GM04503 (cell line): ENCODE results near the gene PGS1.

Source experiments
- DNase-seq: peaks from one replicate; pipeline ENCODE4 v3.0.0-alpha.2; 2012; ENCODE audit warnings: low read depth

Gene PGS1

DNA sequence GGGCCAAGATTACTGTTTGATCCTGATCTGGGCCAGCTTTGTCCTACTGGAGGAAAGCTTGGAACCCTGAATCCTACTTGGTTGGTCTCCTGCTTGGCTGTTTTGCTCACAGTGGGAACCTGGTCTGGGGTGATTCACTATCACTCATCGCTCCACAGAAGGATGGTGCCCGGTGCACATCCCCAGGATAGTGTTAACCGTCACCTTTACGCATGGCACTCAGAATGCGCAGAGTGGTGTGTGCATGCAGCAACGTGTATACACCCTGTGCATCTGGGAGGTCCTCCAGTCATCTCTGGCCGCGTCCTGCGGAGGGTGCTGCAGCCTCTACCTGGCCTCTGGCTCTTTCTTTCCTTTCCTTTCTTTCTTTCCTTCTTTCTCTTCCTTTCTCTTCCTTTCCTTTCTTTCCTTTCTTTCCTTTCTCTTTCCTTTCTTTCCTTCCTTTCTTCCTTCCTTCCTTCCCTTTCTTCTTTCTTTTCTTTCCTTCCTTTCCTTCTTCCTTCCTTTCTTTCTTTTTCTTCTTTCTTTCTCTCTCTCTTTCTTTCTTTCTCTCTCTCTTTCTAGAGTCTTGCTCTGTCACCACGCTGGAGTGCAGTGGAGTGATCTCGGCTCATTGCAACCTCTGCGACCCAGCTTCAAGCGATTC lies 31.7 kb upstream of the PGS1 start:
- no peak for DNase-seq

DNA sequence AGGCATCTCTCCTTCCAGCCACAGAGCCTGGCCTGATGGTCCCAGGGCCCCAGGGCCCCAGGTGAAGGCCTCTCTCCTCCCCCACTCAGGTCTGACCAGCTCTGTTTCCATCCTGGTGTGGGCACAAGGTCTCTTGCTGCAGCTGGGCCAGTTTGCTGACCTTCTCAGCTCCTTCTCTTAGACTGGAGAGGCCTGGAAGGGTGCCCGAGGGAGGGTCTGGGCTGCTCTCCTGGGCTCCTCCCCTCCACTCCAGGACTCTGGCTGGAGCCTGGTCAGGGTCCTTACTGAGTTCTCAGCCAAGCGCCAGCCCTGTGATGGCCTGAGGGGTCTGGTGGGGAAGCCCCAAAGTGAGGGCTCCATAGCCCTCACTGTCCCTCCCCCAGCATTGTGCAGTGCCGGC lies 31.0 kb upstream of the PGS1 start:
- DNase-seq, result no peak

- no peak for DNase-seq
Measured at GRCh38 chr17:78348055-78348770, 30.2 kb upstream of the PGS1 start.

DNA sequence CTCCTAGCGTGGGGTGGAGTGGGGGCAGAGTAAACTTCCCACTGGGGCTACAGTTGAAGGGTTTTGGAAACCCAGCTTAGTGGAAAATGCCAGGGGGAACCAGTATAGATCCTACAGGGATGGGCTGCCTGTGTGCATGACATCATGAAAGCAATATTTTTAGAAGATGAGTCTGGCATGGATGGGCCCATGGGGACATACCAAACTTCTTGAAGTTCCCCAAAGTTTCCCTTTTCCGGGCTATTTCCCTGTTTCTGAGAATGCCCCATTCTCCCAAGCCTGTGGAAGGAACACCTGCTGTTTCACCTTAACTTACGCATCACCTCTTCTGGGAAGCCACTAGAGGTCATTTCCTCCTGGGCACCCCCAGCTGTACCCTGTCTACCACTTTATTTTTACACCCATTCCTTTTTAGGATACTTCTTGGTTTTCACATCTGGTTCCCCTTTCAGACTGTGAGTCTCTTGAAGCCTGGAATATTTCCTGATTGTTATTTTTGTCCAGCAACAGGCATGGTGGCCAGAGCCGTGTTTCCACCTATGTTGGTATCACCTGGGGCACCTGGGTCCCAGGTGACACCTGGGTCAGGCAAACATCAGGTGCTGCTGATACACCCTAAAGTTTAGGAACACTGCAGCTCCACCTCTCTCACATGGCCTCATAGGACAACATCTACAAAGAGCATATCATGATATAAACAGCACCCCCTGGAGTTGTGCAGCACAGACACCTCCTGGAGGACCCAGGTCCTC lies 28.4 kb upstream of the PGS1 start:
- DNase-seq, result no peak

GRCh38 chr17:78351449-78352006 lies 26.9 kb upstream of the PGS1 start:
- DNase-seq, result peak; percentile 91

DNA sequence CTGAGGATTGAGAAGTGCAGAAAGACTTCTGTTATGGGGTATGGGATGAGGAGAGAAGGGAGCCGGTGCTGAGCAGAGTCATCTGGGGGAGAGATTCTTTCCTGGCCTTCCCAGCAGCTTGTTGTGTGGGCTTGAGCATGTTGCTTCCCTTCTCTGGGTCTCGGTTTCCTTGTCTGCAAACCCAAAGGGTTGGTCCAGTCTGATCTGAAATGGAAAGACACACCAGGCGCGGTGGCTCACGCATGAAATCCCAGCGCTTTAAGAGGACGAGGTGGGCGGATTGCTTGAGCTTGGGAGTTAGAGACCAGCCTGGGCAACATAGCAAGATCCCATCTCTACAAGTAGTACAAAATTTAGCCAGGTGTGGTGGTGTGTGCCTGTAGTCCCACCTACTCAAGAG lies 24.6 kb upstream of the PGS1 start:
- no peak for DNase-seq

DNA sequence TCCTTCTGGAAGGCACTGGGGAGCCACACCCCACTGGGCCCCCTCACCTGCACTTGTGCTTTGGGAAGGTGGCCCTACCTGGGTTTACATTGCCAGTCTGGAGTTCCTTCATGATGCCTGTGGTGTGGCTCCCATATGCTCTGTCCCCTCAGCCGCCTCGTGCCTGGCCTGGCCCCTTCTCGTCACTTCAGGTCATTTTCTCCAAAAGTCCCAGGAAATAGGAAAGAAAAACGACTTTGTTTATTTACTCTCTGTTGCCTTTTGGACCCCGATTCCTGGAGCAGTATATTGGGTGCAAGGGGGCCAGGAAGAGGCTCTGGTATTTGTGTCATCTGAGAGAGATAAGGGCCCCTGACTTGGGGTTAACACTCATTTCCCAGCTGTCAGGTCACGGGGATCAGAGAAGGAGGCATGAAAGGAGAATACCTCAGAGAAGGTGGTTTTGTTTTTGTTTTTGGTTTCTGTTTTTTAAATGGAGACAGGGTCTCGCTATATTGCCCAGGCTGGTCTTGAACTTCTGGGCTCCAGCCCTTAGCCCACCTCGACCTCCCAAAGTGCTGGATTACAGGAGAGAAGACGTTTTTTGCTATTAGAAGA lies 23.3 kb upstream of the PGS1 start:
- no peak for DNase-seq

DNA sequence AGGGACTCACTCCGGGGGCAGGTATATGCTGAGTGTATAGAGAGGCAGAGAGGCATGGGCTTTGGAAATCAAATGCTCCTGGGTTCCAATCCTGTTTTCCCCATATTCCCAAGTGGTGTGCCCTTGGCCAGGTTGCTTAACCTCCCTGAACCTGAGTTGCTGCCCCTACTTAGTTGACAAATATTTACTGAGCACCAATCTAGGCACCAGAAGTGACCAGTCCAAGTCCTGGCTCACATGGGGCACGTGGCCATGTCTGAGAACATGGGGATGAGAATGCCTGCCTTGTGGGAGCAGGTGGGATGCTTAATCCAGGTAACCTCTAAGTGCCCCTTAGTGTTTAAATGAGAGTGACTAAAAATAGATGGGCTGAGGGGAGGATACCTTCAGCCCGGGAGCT lies 22.7 kb upstream of the PGS1 start:
- DNase-seq, result no peak

DNA sequence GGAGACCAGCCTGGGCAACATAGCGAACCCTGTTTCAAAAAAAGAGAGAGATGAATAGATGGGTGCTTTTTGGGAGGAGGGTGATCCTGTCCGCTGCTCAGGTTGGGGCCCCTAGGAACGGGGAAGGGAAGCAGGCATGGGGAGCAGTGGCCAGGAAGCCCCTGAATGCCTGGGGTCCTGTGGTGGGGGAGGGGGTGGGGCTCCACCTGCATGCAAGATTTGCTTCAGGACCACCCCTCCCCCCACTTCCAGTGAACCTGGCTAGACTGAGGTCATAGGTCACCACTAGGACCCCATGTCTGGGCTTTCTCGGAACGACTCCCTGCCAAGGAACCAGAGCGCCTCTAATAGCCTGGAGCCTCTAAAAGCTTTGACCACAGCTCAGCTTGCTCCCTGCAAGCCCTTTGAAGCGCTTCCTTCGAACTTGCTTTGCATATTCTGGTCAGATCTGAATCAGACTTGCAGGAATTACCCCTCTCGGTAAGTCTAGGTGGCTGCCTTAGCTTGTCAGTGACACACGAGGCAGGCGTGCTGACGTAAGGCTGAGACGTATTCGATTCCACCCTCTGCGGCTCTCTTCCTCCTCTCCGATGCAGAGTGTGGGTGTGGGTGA lies 22.2 kb upstream of the PGS1 start:
- DNase-seq, result no peak

GRCh38 chr17:78357177-78357586 lies 21.3 kb upstream of the PGS1 start:
- DNase-seq, result no peak

DNA sequence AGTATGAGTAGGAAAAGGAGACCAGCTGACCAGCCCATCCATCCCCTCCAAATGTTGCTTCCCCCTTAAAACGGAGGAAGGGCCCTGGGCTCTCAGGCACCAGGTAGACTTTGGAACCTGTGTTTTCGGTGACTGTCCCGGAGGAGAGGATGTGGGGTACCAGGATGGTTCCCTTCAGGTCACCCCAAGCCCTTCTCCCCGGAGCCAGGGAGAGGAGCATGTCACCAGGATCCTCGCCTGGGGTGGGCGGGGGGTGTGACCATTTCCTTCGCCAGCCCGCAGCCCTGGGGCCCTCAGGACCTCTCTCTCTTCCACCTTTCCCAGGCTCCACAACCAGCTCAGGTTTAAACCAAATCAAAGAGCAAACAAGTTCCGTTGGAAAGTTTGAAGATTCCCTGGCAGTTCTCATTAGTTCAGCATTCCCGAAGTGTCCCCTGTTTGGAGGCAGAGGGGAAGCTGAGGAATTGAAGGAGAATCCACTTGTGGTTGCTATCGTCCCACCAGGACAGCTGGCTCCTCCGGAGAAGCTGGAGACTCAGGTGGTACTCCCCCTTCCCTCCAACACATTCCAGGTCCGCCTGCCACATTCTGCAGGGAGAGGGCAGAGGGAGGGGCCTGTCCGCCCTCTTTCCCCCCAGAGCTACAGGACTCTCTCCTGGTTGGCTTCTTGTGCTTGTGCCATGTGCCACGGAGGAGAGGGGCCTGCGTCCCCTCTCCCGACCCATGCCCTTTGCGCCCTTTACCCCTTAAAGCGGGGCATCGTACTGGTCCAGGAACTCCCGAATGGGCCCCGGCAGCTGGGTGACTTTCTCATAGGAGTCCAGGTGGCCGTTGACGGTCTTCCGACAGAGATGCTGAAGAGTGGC lies 20.5 kb upstream of the PGS1 start:
- DNase-seq, result no peak

- DNase-seq, result no peak
Measured at GRCh38 chr17:78358538-78359320, 19.7 kb upstream of the PGS1 start.

DNA sequence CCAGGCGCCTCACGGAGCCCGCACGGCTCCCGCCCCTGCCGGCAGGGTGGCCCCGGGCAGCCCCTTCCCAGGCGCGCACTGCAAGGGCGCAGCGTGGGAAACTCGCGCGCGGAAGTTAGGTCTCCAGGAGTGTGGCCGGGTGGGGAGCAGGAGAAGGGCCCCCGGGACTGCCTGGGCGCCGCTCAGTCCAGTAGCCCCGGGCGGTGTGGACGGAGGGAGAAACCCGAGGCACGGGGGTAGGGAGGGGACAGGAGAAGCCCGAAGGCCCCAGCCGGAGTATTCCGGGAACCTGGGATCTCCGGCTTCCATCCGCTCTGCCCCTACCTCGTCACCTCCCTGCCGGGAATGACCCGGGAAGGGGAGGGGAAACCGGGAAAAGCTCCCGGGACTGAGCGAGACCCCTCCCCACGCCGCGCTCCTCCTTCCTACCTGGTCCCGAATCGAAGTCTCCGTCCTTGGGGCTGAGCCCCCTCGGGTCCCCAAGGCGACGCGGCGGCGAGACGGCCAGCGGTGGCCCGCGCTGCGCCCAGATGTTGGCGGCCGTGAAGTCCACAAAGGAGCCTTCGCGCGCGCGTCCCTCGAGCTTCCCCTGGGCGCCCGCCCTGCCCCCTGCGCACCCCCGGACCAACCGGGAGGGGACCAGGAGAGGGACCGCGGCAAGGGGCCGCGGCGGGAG lies 19.0 kb upstream of the PGS1 start:
- DNase-seq, result no peak

GRCh38 chr17:78359997-78360370 lies 18.5 kb upstream of the PGS1 start, which contains the start of gene SOCS3:
TSS of gene SOCS3 (minus strand) at chr17:78360077. CDS start at chr17:78359095, 982 bp downstream.
- peak; percentile 77 for DNase-seq

GRCh38 chr17:78360371-78361224 lies 17.9 kb upstream of the PGS1 start:
- no peak for DNase-seq

DNA sequence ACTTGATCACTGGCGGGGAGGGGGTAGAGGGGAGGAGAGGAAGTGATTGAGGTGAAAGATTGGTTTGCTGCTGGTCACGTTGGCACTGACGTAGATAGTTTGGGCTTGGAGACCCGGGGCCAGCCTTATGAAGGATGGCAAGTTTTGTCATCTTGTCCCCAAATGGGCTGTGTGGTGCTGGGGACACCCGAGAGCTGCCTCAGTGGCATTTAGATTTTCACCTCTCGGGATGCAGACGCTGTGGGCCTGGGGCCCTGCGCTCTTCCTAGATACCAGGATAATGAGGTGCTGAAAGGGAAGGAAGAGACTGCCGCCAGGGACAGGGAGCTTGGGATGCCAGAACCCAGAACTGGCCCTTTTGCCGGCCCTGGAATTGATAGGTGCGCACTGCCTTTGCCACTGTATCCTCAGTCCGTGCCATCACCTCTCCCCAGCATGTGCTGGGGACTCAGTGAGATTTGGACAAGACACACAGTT lies 17.2 kb upstream of the PGS1 start:
- DNase-seq, result no peak

- DNase-seq, result no peak
Measured at GRCh38 chr17:78362232-78362631, 16.2 kb upstream of the PGS1 start.

GRCh38 chr17:78362671-78363070 lies 15.8 kb upstream of the PGS1 start:
- no peak for DNase-seq
